ENCODE data around the gene UBE2D1.
"Not testable (repeated sequence)": the region's sequence is repeated elsewhere in the genome, so short reads cannot be mapped to it uniquely, and the experiment has no call there.

Gene UBE2D1

DNA sequence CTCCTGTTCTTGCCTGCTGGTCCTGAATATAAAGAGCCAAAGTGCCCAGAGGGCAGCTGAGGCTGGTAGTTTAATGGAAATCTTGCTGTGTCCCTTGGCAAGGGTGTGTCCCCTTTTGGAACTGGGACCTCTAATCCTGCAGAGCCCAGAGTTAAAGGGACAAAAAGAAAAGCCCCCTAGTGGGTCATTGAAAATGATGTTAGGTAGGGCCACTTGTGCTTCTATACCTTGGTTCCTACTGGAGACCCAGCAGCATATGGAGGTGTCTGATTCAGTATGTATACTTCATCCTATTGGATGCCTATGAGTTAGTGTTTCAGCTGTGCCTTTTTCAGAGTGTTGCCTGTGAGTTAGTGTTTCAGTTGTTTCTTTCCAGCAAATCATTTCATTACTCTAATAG, 81.0 kb downstream of the UBE2D1 start:
- no peak for TF ChIP-seq POLR2A (IDR thresholded peaks at IDR 0.05; ENCODE audit: low read depth, low read length)
- TF ChIP-seq TAF1 (IDR thresholded peaks at IDR 0.05; ENCODE audit: borderline replicate concordance, low read depth, low read length), result no peak
- no peak for TF ChIP-seq POLR2AphosphoS5 (IDR thresholded peaks at IDR 0.05; ENCODE audit: low read depth, low read length)

DNA sequence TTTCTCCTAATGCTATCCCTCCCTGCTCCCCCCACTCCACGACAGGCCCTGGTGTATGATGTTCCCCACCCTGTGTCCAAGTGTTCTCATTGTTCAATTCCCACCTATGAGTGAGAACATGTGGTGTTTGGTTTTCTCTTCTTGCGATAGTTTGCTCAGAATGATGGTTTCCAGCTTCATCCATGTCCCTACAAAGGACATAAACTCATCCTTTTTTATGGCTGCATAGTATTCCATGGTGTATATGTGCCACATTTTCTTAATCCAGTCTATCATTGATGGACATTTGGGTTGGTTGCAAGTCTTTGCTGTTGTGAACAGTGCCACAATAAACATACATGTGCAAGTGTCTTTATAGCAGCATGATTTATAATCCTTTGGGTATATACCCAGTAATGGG, 83.1 kb downstream of the UBE2D1 start:
- not testable (repeated sequence) for FAIRE-seq; DNase-seq (ENCODE audit: insufficient read length)

More for the DNA sequence above, 81.0 kb downstream of the UBE2D1 start:
- FAIRE-seq (no peak), DNase-seq (ENCODE audit: insufficient read length) (no peak)

Data from GM12892 (cell line).